ENCODE data around the gene SLK.

Gene SLK

GRCh38 chr10:103949728-103950127 lies 17.2 kb upstream of the SLK start:
- no peak overlapping the region for H3K4me3 ChIP-seq (ENCODE audit: low read depth, low read length)
- no peak for TF ChIP-seq CTCF (IDR thresholded peaks at IDR 0.05; ENCODE audit: low read depth, low read length, missing control alignments)
- DNase-seq (ENCODE audit: low read depth), result no peak
- in situ Hi-C loops (cut with HindIII; ENCODE audit: low sequenced_read_pairs), result no loop called here

- no peak for TF ChIP-seq CTCF (IDR thresholded peaks at IDR 0.05; ENCODE audit: low read depth, low read length, missing control alignments)
- in situ Hi-C loops (cut with HindIII; ENCODE audit: low sequenced_read_pairs), result no loop called here
- H3K4me3 ChIP-seq (ENCODE audit: low read depth, low read length), result no peak overlapping the region
- DNase-seq (ENCODE audit: low read depth), result no peak
Observed at GRCh38 chr10:103951183-103951582, 15.8 kb upstream of the SLK start.

- TF ChIP-seq CTCF (IDR thresholded peaks at IDR 0.05; ENCODE audit: low read depth, low read length, missing control alignments), result no peak
- no peak overlapping the region for H3K4me3 ChIP-seq (ENCODE audit: low read depth, low read length)
- in situ Hi-C loops (cut with HindIII; ENCODE audit: low sequenced_read_pairs), result no loop called here
Observed at GRCh38 chr10:103951942-103952341, 15.0 kb upstream of the SLK start.

GRCh38 chr10:103954543-103954942 lies 12.4 kb upstream of the SLK start:
- H3K4me3 ChIP-seq (ENCODE audit: low read depth, low read length), result no peak overlapping the region
- DNase-seq (ENCODE audit: low read depth), result no peak
- no peak for TF ChIP-seq CTCF (IDR thresholded peaks at IDR 0.05; ENCODE audit: low read depth, low read length, missing control alignments)
- in situ Hi-C loops (cut with HindIII; ENCODE audit: low sequenced_read_pairs), result no loop called here

More at GRCh38 chr10:103951942-103952341, 15.0 kb upstream of the SLK start:
- no peak for DNase-seq (ENCODE audit: low read depth)

GRCh38 chr10:103958996-103959395 lies 7.9 kb upstream of the SLK start:
- no peak for TF ChIP-seq CTCF (IDR thresholded peaks at IDR 0.05; ENCODE audit: low read depth, low read length, missing control alignments)
- in situ Hi-C loops (cut with HindIII; ENCODE audit: low sequenced_read_pairs), result no loop called here
- H3K4me3 ChIP-seq (ENCODE audit: low read depth, low read length), result no peak overlapping the region
- DNase-seq (ENCODE audit: low read depth), result no peak

- H3K4me3 ChIP-seq (ENCODE audit: low read depth, low read length), result no peak overlapping the region
- no peak for DNase-seq (ENCODE audit: low read depth)
- TF ChIP-seq CTCF (IDR thresholded peaks at IDR 0.05; ENCODE audit: low read depth, low read length, missing control alignments), result no peak
- in situ Hi-C loops (cut with HindIII; ENCODE audit: low sequenced_read_pairs), result no loop called here
Observed at GRCh38 chr10:103960103-103960502, 6.8 kb upstream of the SLK start.
